NCI-H2029 (cell line): ENCODE measurements around the gene BCOR.

Source experiments
- DNase-seq: peaks from one replicate; lab custom pipeline; 2025; lab: John Stamatoyannopoulos, UW

Gene BCOR

DNA sequence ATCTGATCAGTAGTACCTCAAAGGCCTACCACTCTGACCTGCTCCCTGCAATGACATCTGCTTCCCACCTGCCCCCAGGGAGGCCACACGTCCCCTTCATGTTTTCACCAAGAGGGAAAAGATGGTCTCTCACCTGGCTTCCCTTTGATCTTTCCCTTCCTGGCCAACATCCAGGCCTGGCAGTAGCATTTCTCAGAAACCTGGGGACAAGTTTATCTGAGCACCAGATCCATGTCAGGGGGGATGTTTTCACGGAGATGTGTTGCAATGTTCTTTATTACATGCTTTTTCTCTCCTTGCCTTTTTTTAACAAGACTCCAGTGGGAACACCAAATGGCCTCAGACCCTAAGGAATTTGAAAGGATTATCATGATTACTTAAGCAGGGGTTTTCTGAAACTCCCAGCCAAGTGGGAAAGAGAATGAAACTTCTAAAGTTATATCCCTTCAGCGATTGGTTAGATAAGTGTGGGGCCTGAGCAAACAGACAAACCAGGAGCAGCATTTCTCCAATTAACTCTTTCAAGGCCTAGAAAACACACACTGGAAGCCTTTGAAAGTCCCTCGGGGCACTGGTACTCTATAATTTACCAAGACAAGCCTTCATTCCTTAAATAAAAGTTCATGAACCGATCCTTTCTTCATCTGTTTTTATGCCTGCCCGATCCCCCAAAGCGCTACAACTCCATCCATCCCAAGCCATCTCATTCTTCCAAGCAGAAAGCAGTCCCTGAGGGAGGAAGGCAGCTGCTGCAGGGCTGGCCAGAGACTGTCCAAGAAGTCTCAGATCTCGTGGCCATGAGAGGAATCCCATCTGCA lies 94.1 kb downstream of the BCOR start:
- DNase-seq = no peak

DNA sequence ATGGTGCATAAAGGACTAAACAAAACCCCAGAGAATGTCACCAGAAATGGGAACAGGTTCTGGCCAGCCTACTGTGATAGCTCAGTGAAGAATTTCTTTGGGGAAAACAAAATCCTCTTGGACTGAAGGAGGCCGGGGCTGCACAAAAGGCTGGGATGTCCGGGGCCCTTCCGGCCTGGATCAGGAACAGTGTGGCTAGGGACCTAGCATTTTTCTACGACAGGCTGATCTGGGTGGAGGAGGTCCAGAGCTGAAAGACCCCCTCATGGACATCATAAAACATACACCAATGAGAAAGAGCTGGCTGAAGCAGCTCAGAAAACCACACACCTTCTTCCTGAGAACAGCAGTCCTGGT lies 94.7 kb downstream of the BCOR start:
- no peak for DNase-seq
